ENCODE measurements around the gene UBE2F. TPM values are rescaled to one million over a fixed set of nuclear protein-coding genes. Genes with fewer than 3 reads are reported as not detected.

The UBE2F gene
- total and polyA plus RNA-seq, 9 donors, result 20.3 to 48.4 (median 23.8) TPM

- Histone ChIP-seq H3K4me3 (no peak overlapping the region), H3K9me3 (no peaks in the 10 kb centered on the region), H3K36me3 (no peaks in the 10 kb centered on the region), H3K27me3 (no peaks in the 10 kb centered on the region), H3K4me1 (ENCODE audit: insufficient read depth) (peaks cover 9% of the 10 kb centered on the region), H3K27ac (no peak overlapping the region)
- TF ChIP-seq POLR2A (IDR thresholded peaks at IDR 0.05), result no peak
- no peak for TF ChIP-seq EP300 (IDR thresholded peaks at IDR 0.05)
- TF ChIP-seq CTCF (IDR thresholded peaks at IDR 0.05), result no peak
- no peak for DNase-seq
- 84 to 90% (median 85%) methylated on average over 3 of the region's 3 CpGs for WGBS, 3 donors
- intact Hi-C loops (cut with DNase I), result no loop called here
Measured at GRCh38 chr2:237972211-237972610, 5.4 kb downstream of the UBE2F start.

- intact Hi-C loops (cut with DNase I), result no loop called here
- no peak for TF ChIP-seq EP300 (IDR thresholded peaks at IDR 0.05)
- no peak for TF ChIP-seq POLR2A (IDR thresholded peaks at IDR 0.05)
- TF ChIP-seq CTCF (IDR thresholded peaks at IDR 0.05), result no peak
- no peak for DNase-seq
- peaks cover 6% of the 10 kb centered on the region for H3K4me1 ChIP-seq (ENCODE audit: insufficient read depth)
- WGBS, 3 donors, result 88 to 90% (median 88%) methylated on average over 10 of the region's 10 CpGs
- no peaks in the 10 kb centered on the region for H3K9me3 ChIP-seq
- H3K4me3 ChIP-seq, result no peak overlapping the region
- H3K36me3 ChIP-seq, result no peaks in the 10 kb centered on the region
- no peak overlapping the region for H3K27ac ChIP-seq
- no peaks in the 10 kb centered on the region for H3K27me3 ChIP-seq
Measured at GRCh38 chr2:237972936-237973335, 6.1 kb downstream of the UBE2F start.

GRCh38 chr2:237977380-237977779 is 10.6 kb downstream of the UBE2F start:
- no peak for DNase-seq
- no peak overlapping the region for H3K27ac ChIP-seq
- H3K27me3 ChIP-seq, result no peaks in the 10 kb centered on the region
- no peaks in the 10 kb centered on the region for H3K36me3 ChIP-seq
- no peaks in the 10 kb centered on the region for H3K4me1 ChIP-seq (ENCODE audit: insufficient read depth)
- H3K9me3 ChIP-seq, result no peaks in the 10 kb centered on the region
- TF ChIP-seq EP300 (IDR thresholded peaks at IDR 0.05) (no peak), POLR2A (IDR thresholded peaks at IDR 0.05) (no peak), CTCF (IDR thresholded peaks at IDR 0.05) (no peak)
- no peak overlapping the region for H3K4me3 ChIP-seq
- WGBS, 3 donors, result 93 to 100% (median 97%) methylated on average over 2 of the region's 2 CpGs
- intact Hi-C loops (cut with DNase I), result no loop called here

- no peak for DNase-seq
- Histone ChIP-seq H3K9me3 (no peaks in the 10 kb centered on the region), H3K4me1 (ENCODE audit: insufficient read depth) (no peaks in the 10 kb centered on the region), H3K27ac (no peak overlapping the region), H3K36me3 (no peaks in the 10 kb centered on the region), H3K4me3 (no peak overlapping the region), H3K27me3 (no peaks in the 10 kb centered on the region)
- 63 to 81% (median 73%) methylated on average over 8 of the region's 8 CpGs for WGBS, 3 donors
- intact Hi-C loops (cut with DNase I), result no loop called here
- TF ChIP-seq EP300 (IDR thresholded peaks at IDR 0.05) (no peak), POLR2A (IDR thresholded peaks at IDR 0.05) (no peak), CTCF (IDR thresholded peaks at IDR 0.05) (no peak)
Measured at GRCh38 chr2:237978058-237978712, 11.4 kb downstream of the UBE2F start.

Measured in ovary (tissue), 9 donors.